HepG2 (cell line): ENCODE measurements around the gene PKP4. TPM values are rescaled to one million over a fixed set of nuclear protein-coding genes. Genes with fewer than 3 reads are reported as not detected.

ENCODE experiments used
- ATAC-seq: fragments of 200-7000 bp; cut with Tn5 transposase; 3 replicates; pipeline ENCODE4 v1.9.1; 2020; ENCODE audit warnings: mild to moderate bottlenecking, moderate library complexity
- BruUV-seq: library from RNA; stranded (reverse); fragments of 400-500 nt; replicated peaks from 2 replicates; lab custom pipeline; 2021; lab: Mats Ljungman, UMichigan
- CTCF ChIA-PET: fragments of 300-600 bp; formaldehyde crosslinking; extraction: SDS; loops from one replicate; lab custom pipeline; 2021; ENCODE audit warnings: low total read pairs, inconsistent platforms, low intra/inter-chr PET ratio; lab: Yijun Ruan, JAX
- POLR2A ChIA-PET: fragments of 350-600 bp; sonication (Branson Sonifier 250); formaldehyde crosslinking; loops from one replicate; lab custom pipeline; 2020; ENCODE audit warnings: antibody characterized with exemption, inconsistent platforms; lab: Yijun Ruan, JAX
- DNase-seq: peaks from one replicate; pipeline ENCODE4 v3.0.0-alpha.2; 2015; ENCODE audit warnings: low spot score
- FAIRE-seq: peaks from 3 replicates; lab custom pipeline; 2011; peaks lifted over from hg19 to GRCh38; lab: Jason Lieb, UNC
- H2AFZ ChIP-seq: one replicate; pipeline ENCODE4 v1.6.1; 2011; ENCODE audit warnings: low read length, inconsistent platforms
- H3K27ac ChIP-seq: fragments of 300-600 bp; 3 replicates; pipeline ENCODE4 v1.8.0; 2011; ENCODE audit warnings: mixed run types, mild to moderate bottlenecking, mixed read lengths, low read length, inconsistent platforms; ENCODE audit not compliant: insufficient read depth; ENCODE audit errors: extremely low read length
- H3K27me3 ChIP-seq, 2 experiments: fragments of 200-600 bp in 1 of 2; 2 replicates in 1 of 2; 3 replicates in 1 of 2; pipeline versions ENCODE4 v1.6.0 to v1.8.0; 2011; ENCODE audit warnings: low read length in 2 of 2, mild to moderate bottlenecking in 2 of 2, moderate library complexity in 2 of 2, inconsistent platforms in 1 of 2; ENCODE audit not compliant: insufficient read depth in 2 of 2, control insufficient read depth in 1 of 2
- H3K36me3 ChIP-seq, 2 experiments: fragments of 200-600 bp in 1 of 2; replicated peaks in 1 of 2; 2 replicates in 1 of 2; 3 replicates in 1 of 2; pipeline versions ENCODE4 v1.5.1 to v1.8.0; 2011; ENCODE audit warnings: low read length in 2 of 2, inconsistent platforms in 1 of 2; ENCODE audit not compliant: insufficient read depth in 2 of 2, control insufficient read depth in 1 of 2
- H3K4me1 ChIP-seq: 2 replicates; pipeline ENCODE4 v1.5.1; 2012; ENCODE audit warnings: low read length, inconsistent platforms; ENCODE audit not compliant: insufficient read depth
- H3K4me2 ChIP-seq: 2 replicates; pipeline ENCODE4 v1.6.0; 2011; ENCODE audit warnings: low read depth, low read length, inconsistent platforms
- H3K4me3 ChIP-seq, 3 experiments: fragments of 200-600 bp in 1 of 3; sonication (generic), shearing (Covaris generic) in 1 of 3; replicated peaks in 1 of 3; 2 replicates each; pipeline ENCODE4 v1.5.1; 2011 to 2016; ENCODE audit warnings: low read length in 3 of 3, inconsistent platforms in 2 of 3, low read depth in 2 of 3, mild to moderate bottlenecking in 2 of 3, control low read depth in 1 of 3, mixed read lengths in 1 of 3; ENCODE audit not compliant: insufficient read depth in 1 of 3
- H3K79me2 ChIP-seq: one replicate; pipeline ENCODE4 v1.6.1; 2011; ENCODE audit warnings: low read length, inconsistent platforms; ENCODE audit not compliant: insufficient read depth
- H3K9ac ChIP-seq: 2 replicates; pipeline ENCODE4 v1.6.0; 2011; ENCODE audit warnings: mild to moderate bottlenecking, low read depth, low read length, inconsistent platforms; ENCODE audit not compliant: insufficient read depth
- H3K9me3 ChIP-seq: 2 replicates; pipeline ENCODE4 v1.5.1; 2012; ENCODE audit warnings: mild to moderate bottlenecking, low read length
- H4K20me1 ChIP-seq: 2 replicates; pipeline ENCODE4 v1.6.0; 2011; ENCODE audit warnings: inconsistent platforms, mild to moderate bottlenecking, low read length, moderate library complexity; ENCODE audit not compliant: insufficient read depth
- ARNTL ChIP-seq: sonication (generic); formaldehyde crosslinking; IDR thresholded peaks from 2 replicates; pipeline ENCODE4 v1.4.0; 2020; ENCODE audit warnings: mild to moderate bottlenecking, missing genetic modification reagents
- CREB3 ChIP-seq: sonication (generic); formaldehyde crosslinking; IDR thresholded peaks from 2 replicates; pipeline ENCODE4 v1.5.0; 2020; ENCODE audit warnings: missing genetic modification reagents
- IKZF4 ChIP-seq: sonication (generic); formaldehyde crosslinking; IDR thresholded peaks from 2 replicates; pipeline ENCODE4 v1.5.1; 2020; ENCODE audit warnings: borderline replicate concordance, mild to moderate bottlenecking, low read depth, missing genetic modification reagents; ENCODE audit errors: not compliant biosample characterization
- NPAS2 ChIP-seq: sonication (generic); formaldehyde crosslinking; IDR thresholded peaks from 2 replicates; pipeline ENCODE4 v1.8.0; 2022; ENCODE audit warnings: mild to moderate bottlenecking, missing genetic modification reagents, borderline replicate concordance
- STAG1 ChIP-seq: sonication (generic); formaldehyde crosslinking; IDR thresholded peaks from 2 replicates; pipeline ENCODE4 v1.4.0; 2020; ENCODE audit warnings: missing genetic modification reagents
- TOE1 ChIP-seq: sonication (generic); formaldehyde crosslinking; IDR thresholded peaks from 2 replicates; pipeline ENCODE4 v1.4.0; 2020; ENCODE audit warnings: mild to moderate bottlenecking, missing genetic modification reagents
- WGBS: methylation state at CpG from one replicate; pipeline ENCODE4 v1.1.6; 2017; ENCODE audit warnings: low lambda C conversion rate; 5-methylcytosine and 5-hydroxymethylcytosine counted together
- in situ Hi-C: cut with HindIII; loops from 2 replicates; pipeline ENCODE4 v1.10.0; 2017; ENCODE audit warnings: low pct_unique_long_range_greater_than_20kb; ENCODE audit not compliant: extremely low pct_ligation_motif_present
- intact Hi-C: fragments of 100-400 bp; cut with micrococcal nuclease; formaldehyde crosslinking; loops from one replicate; pipeline ENCODE4 v1.10.0; 2022; ENCODE audit not compliant: unreplicated experiment
- polyA plus RNA-seq, 8 experiments: library from polyadenylated mRNA; depleted of rRNA in 3 of 8; stranded (reverse) in 7 of 8; unstranded in 1 of 8; fragments of >200 nt; fragmentation: Illumina TruSeq in 4 of 8; extraction: Trizol in 4 of 8; gene quantifications; 2 replicates each; pipeline versions ENCODE4 v1.2.1 to v1.2.3, GENCODE V29; 2011 to 2016; ENCODE audit warnings: low read depth in 4 of 8, missing spikeins in 1 of 8, mixed read lengths in 1 of 8; ENCODE audit not compliant: insufficient read depth in 1 of 8
- total RNA-seq, 5 experiments: library from RNA; depleted of rRNA; stranded (reverse); fragments of >200 nt; fragmentation: Illumina TruSeq; extraction: Trizol; gene quantifications; 2 replicates each; pipeline ENCODE4 v1.2.3, GENCODE V29; 2016; ENCODE audit warnings: low read depth in 1 of 5
- TF ChIP-seq, protein P1 (sequence below): sonication (generic); formaldehyde crosslinking; IDR thresholded peaks from 2 replicates; pipeline ENCODE4 v1.5.0; 2020; ENCODE audit warnings: mild to moderate bottlenecking, missing genetic modification reagents, moderate library complexity

The PKP4 gene
- total and polyA plus RNA-seq, 2 of the 13 experiments (the other 11 are each of a cell fraction or from before 2014, with no cell fraction given) = 80.9 to 90.5 TPM

DNA sequence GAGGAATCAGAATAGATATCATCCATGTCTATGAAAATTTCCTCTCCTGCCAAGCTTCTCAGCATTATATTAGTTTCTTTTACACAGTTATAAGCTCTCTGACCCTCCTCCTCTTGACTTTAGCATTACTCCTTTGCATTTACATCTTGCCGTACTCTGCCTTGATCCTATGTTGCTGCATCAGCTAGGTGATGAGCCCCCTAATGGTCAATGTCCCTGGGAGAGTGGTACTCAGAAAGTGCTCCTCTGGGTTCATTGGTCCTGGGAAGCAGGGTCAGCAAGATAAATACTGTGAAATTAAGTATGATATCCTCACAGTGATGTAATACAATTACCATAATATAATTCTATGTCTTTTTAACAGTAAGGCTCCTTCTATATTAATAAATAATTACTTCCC lies 74.1 kb downstream of the PKP4 start:
- ChIA-PET CTCF (no interaction called here), POLR2A (no interaction called here)
- no peak for DNase-seq
- TF ChIP-seq STAG1 = peak; percentile 48
- no peak for TF ChIP-seq NPAS2 (CRISPR knock-in tag)
- TF ChIP-seq TOE1 (CRISPR knock-in tag) = no peak
- no peak for TF ChIP-seq CREB3
- TF ChIP-seq IKZF4 (CRISPR knock-in tag) = no peak
- TF ChIP-seq ARNTL = no peak
- TF ChIP-seq, protein P1, sequence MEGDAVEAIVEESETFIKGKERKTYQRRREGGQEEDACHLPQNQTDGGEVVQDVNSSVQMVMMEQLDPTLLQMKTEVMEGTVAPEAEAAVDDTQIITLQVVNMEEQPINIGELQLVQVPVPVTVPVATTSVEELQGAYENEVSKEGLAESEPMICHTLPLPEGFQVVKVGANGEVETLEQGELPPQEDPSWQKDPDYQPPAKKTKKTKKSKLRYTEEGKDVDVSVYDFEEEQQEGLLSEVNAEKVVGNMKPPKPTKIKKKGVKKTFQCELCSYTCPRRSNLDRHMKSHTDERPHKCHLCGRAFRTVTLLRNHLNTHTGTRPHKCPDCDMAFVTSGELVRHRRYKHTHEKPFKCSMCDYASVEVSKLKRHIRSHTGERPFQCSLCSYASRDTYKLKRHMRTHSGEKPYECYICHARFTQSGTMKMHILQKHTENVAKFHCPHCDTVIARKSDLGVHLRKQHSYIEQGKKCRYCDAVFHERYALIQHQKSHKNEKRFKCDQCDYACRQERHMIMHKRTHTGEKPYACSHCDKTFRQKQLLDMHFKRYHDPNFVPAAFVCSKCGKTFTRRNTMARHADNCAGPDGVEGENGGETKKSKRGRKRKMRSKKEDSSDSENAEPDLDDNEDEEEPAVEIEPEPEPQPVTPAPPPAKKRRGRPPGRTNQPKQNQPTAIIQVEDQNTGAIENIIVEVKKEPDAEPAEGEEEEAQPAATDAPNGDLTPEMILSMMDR (CRISPR knock-in tag) = peak; percentile 53
- no peaks in the 10 kb centered on the region for H3K9me3 ChIP-seq
- in situ Hi-C loops = no loop called here
- intact Hi-C loops = no loop called here
- peaks cover 11% of the 10 kb centered on the region for H3K79me2 ChIP-seq
- 98% methylated on average over 1 of the region's 1 CpG for WGBS
- no peak for FAIRE-seq
- H2AFZ ChIP-seq = no peak overlapping the region
- no peak overlapping the region for H3K4me2 ChIP-seq
- ATAC-seq = peak; percentile 80
- BruUV-seq = no TSS peak
- H3K36me3 ChIP-seq = peaks cover 3 to 28% of the 10 kb centered on the region in 2 experiments; a peak in 3 of 5 replicates
- no peaks in the 10 kb centered on the region for H3K27me3 ChIP-seq
- no peak overlapping the region for H3K27ac ChIP-seq
- no peaks in the 10 kb centered on the region for H4K20me1 ChIP-seq
- no peak overlapping the region for H3K4me3 ChIP-seq
- H3K4me1 ChIP-seq = peaks cover 7% of the 10 kb centered on the region; the same call in 1 of the 2 replicates
- no peak overlapping the region for H3K9ac ChIP-seq
